HEK293T (cell line): Measurements from ENCODE around the gene KLF1.

Source experiments
- ELF4 ChIP-seq: fragments of 450-650 bp; IDR thresholded peaks from 2 replicates; pipeline ENCODE4 v1.6.1; 2017; ENCODE audit warnings: antibody characterized with exemption
- FOXA1 ChIP-seq: fragments of 450-650 bp; IDR thresholded peaks from 2 replicates; pipeline ENCODE4 v1.6.1; 2016; ENCODE audit warnings: mild to moderate bottlenecking

DNA sequence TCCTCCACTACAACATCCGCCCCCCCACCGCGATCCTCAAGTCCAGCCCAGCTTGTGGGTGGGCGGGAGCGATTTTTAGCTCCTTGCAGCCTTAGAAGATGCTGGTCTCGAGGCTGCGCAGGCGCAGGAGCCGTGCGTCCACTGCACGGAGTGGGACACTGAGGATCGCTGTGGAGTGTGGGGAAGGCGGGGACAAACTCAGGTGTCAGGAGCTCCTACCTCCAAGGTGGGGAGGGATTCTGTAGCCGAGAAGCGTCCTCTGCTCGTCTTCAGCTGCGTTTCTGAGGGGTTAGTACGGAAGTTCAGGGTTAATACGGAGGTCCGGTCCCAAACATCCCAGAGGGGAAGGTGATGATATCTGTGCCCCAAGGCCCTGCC, 52.4 kb downstream of the KLF1 start, which contains the start of gene RTBDN:
- TF ChIP-seq ELF4: no peak
- no peak for TF ChIP-seq FOXA1
